ENCODE data around the gene MACROD1. TPM values are rescaled to one million over a fixed set of nuclear protein-coding genes. Genes with fewer than 3 reads are reported as not detected.

Gene MACROD1
- total RNA-seq, 1 donor from 2014 or later = 12.3 TPM

DNA sequence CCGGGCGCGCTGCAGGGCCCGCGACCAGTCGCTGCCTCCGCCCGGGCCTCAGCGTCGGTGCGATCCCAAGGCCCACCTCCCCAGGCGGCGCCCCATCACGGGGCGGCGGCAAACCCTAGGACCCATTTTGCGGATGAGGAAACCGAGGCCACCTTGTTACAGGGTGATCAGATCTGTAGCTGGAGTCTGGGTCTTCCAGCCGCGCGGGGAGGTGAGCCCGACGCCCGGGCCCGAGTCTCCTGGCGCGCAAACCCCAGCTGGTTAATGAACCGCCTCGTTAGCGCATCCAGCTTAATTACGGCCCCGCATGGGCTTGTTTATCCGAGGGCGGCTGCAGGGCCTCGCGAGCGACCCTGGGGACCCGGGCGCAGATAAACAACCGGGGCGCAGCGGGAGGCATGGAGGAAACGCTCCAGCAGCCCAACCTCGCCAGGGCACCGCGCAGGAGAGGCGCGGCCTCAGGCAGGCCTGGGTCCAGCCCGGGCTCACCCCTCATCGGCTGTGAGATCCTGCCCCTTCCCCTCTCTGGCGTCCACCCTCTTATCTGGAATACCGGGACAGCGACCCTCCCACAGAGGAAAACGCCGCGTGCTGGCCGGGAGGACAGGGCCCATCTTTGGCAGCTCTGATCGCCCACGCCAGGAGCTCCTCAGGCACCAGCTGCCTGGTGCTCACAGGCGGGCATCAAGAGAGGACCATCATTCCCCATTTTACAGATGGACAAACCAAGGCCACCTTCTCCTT, 165.0 kb downstream of the MACROD1 start:
- peaks cover 24% of the 10 kb centered on the region for H3K27me3 ChIP-seq (ENCODE audit: control insufficient read depth, insufficient read depth, low read length)
- no peak for DNase-seq (ENCODE audit: low read depth)
- TF ChIP-seq, protein P1, sequence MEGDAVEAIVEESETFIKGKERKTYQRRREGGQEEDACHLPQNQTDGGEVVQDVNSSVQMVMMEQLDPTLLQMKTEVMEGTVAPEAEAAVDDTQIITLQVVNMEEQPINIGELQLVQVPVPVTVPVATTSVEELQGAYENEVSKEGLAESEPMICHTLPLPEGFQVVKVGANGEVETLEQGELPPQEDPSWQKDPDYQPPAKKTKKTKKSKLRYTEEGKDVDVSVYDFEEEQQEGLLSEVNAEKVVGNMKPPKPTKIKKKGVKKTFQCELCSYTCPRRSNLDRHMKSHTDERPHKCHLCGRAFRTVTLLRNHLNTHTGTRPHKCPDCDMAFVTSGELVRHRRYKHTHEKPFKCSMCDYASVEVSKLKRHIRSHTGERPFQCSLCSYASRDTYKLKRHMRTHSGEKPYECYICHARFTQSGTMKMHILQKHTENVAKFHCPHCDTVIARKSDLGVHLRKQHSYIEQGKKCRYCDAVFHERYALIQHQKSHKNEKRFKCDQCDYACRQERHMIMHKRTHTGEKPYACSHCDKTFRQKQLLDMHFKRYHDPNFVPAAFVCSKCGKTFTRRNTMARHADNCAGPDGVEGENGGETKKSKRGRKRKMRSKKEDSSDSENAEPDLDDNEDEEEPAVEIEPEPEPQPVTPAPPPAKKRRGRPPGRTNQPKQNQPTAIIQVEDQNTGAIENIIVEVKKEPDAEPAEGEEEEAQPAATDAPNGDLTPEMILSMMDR (IDR thresholded peaks at IDR 0.05; ENCODE audit: insufficient read depth, low read length, poor library complexity, severe bottlenecking) = no peak
- H3K36me3 ChIP-seq (ENCODE audit: control insufficient read depth, insufficient read depth, low read length) = peaks cover 7% of the 10 kb centered on the region
- no peak overlapping the region for H3K4me3 ChIP-seq (ENCODE audit: low read depth, low read length)

DNA sequence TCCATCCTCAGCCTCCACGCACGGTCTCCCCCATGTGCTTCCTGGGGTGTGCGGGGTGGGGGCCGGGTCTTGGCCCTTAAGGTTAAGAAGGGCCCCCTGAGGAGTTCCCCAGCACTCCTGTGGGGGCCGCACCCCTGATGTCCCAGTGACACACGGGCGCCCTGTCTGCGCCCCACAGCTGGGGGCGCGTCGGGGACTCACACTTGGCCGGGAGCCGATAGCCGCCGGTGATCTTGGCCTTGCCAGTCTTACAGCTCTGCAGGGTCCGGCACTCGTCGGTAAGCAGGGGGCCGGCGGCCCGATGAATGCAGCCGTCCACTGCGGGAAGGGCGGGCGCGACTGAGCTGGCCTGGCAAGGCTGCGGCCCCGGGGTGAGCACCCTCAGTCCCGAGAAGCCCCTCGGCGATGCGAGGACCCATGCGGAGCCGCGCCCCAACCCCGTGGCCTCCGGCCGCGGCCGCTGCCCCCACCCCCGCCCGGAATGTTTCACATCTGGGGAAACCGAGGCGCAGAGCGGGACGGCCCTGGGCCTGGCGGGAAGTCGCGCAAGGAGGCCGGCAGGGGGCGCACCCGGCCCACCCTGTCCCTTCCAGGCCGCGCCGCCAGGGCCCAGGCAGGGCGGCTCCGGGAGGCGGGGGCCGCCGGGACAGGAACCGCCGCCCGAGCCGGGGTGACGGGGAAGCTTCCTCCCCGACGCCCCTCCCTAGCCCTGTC, 165.7 kb downstream of the MACROD1 start:
- Histone ChIP-seq H3K27me3 (ENCODE audit: control insufficient read depth, insufficient read depth, low read length) (peaks cover 19% of the 10 kb centered on the region), H3K4me3 (ENCODE audit: low read depth, low read length) (no peak overlapping the region), H3K36me3 (ENCODE audit: control insufficient read depth, insufficient read depth, low read length) (peaks cover 7% of the 10 kb centered on the region)
- no peak for DNase-seq (ENCODE audit: low read depth)
- TF ChIP-seq, protein P1 (IDR thresholded peaks at IDR 0.05; ENCODE audit: insufficient read depth, low read length, poor library complexity, severe bottlenecking) = peak; percentile 31

DNA sequence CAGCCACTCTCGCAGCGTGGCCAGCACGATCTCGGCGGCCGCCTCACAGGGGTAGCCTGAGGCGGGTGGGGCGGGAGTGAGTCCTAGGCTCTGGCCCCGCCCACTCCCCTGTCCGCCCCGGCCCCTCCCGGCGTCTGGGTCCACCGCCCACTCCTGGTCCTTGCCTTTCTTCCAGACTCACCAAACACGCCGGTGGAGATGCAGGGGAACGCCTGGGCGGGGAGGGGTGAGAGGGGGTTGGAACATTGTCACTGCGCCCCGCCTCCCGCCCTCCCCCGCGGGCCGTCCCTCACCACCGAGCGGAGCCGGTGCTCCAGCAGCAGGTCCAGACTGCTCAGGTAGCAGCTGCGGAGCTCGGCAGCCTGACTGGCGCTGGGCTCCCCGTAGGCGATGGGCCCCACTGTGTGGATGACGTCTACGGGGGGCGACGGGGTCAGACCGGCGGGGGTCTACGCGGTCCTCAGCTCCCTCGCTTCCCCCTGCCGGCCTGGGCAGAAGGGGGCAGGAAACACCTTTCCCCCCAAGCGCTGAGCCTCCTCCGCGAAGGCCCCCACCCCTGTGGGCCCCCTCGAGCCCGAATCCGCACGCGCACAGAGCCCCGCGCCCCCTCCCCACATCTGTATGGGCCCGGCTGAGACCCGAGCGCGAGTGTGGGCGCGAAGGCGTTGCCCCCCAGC, 166.4 kb downstream of the MACROD1 start:
- Histone ChIP-seq H3K4me3 (ENCODE audit: low read depth, low read length) (no peak overlapping the region), H3K27me3 (ENCODE audit: control insufficient read depth, insufficient read depth, low read length) (peaks cover 19% of the 10 kb centered on the region), H3K36me3 (ENCODE audit: control insufficient read depth, insufficient read depth, low read length) (peaks cover 7% of the 10 kb centered on the region)
- TF ChIP-seq, protein P1 (IDR thresholded peaks at IDR 0.05; ENCODE audit: insufficient read depth, low read length, poor library complexity, severe bottlenecking) = no peak
- DNase-seq (ENCODE audit: low read depth) = no peak

DNA sequence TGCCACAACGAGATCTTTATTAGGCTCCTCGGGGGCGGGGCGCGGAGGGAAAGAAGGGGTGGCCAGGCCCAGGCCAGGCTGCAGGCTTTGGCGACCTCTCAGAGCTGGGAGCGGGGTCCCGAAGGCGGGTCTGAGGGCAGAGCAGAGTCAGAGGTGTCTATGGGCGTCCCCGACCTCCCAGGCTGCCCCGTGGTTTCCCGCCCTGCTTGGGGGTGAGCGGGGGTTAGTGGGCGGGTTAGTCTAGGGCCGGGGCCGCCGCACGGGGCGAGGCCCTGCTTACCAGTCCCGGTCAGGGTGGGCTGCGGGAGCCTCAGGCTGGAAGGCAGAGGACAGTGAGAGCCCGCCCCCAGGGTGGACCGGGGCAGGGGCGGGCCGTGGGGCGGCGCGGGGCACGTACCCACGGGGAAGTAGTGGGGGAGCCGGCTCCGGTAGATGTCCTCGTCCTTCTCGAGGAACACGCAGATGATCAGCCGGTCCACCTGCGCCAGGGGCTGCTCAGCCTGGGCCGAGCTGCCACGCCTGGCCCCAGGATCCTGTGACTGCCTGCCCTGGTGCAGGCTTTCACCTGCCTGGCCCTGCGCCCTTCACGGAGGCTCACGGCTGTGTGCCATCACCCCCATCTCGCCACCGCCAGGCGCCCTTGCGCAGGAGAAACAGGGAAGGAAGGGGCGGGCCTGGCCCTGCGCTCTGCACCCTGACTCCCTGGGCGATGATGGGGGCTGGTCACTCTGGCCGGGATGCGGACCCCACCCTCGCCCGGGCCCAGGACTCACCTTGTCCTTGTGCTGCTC, 167.2 kb downstream of the MACROD1 start:
- DNase-seq (ENCODE audit: low read depth) = no peak
- TF ChIP-seq, protein P1 (IDR thresholded peaks at IDR 0.05; ENCODE audit: insufficient read depth, low read length, poor library complexity, severe bottlenecking) = no peak
- H3K27me3 ChIP-seq (ENCODE audit: control insufficient read depth, insufficient read depth, low read length) = peaks cover 19% of the 10 kb centered on the region
- H3K36me3 ChIP-seq (ENCODE audit: control insufficient read depth, insufficient read depth, low read length) = peaks cover 7% of the 10 kb centered on the region
- H3K4me3 ChIP-seq (ENCODE audit: low read depth, low read length) = no peak overlapping the region

DNA sequence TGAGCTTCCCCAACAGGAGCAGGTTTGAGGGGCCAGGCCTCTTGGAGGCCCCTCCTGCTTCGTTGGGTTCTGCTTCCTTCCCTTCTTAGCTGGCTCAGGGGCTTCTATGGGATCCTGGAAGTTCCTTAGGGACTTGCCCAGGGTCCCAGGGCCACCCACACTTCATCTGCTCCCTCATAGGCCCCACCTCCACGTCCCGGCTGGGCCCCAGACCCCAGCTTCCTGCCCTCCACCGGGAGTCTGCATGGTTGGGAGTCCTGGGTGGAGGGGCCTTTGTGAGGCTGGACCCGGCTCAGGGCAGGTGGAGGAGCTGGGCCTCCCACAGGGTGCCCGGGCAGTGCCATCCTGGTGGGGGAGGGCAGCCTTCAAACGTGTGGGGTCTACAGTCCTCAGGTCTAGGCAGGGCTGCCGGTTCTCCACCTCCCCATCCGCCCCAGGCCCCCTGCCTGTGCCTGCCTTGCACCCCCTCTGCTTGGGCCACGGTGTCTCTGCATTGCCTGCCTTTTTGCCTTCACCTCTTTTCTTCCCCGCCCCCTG, 168.0 kb downstream of the MACROD1 start:
- TF ChIP-seq, protein P1 (IDR thresholded peaks at IDR 0.05; ENCODE audit: insufficient read depth, low read length, poor library complexity, severe bottlenecking) = no peak
- Histone ChIP-seq H3K27me3 (ENCODE audit: control insufficient read depth, insufficient read depth, low read length) (peaks cover 19% of the 10 kb centered on the region), H3K36me3 (ENCODE audit: control insufficient read depth, insufficient read depth, low read length) (peaks cover 7% of the 10 kb centered on the region), H3K4me3 (ENCODE audit: low read depth, low read length) (no peak overlapping the region)
- no peak for DNase-seq (ENCODE audit: low read depth)

Measured in kidney epithelial cell (primary cell).